IMR-90 (cell line): ENCODE data around the gene GGN. TPM values are rescaled to one million over a fixed set of nuclear protein-coding genes. Genes with fewer than 3 reads are reported as not detected.

Experiments
- ATAC-seq: fragments of 200-7000 bp; cut with Tn5 transposase; 2 replicates; pipeline ENCODE4 v1.9.1; 2020; ENCODE audit warnings: low read depth, mild to moderate bottlenecking, moderate library complexity
- BruUV-seq: library from RNA; stranded (reverse); fragments of 400-500 nt; replicated peaks from 2 replicates; lab custom pipeline; 2021; lab: Mats Ljungman, UMichigan
- CTCF ChIA-PET: fragments of 300-600 bp; formaldehyde crosslinking; extraction: SDS; loops from one replicate; lab custom pipeline; 2021; ENCODE audit warnings: antibody characterized with exemption; lab: Yijun Ruan, JAX
- POLR2A ChIA-PET: fragments of 300-600 bp; sonication (Branson Sonifier 250); formaldehyde crosslinking; loops from one replicate; lab custom pipeline; 2022; ENCODE audit warnings: antibody characterized with exemption; ENCODE audit not compliant: unreplicated experiment; lab: Charles Lee
- DNase-seq: peaks from one replicate; pipeline ENCODE4 v3.0.0; 2013
- H2AFZ ChIP-seq: replicated peaks from 2 replicates; pipeline ENCODE3; 2013; ENCODE audit warnings: low read length, mild to moderate bottlenecking; ENCODE audit not compliant: poor library complexity
- H2AK5ac ChIP-seq: 2 replicates; pipeline ENCODE4 v1.6.1; 2013; ENCODE audit warnings: low read depth, low read length, inconsistent platforms
- H2AK9ac ChIP-seq: replicated peaks from 2 replicates; pipeline ENCODE3; 2013; ENCODE audit warnings: mild to moderate bottlenecking, low read depth, low read length, moderate library complexity; ENCODE audit not compliant: poor library complexity
- H2BK120ac ChIP-seq: 2 replicates; pipeline ENCODE4 v1.6.1; 2013; ENCODE audit warnings: low read depth, low read length, inconsistent platforms
- H2BK15ac ChIP-seq: 3 replicates; pipeline ENCODE4 v1.6.1; 2013; ENCODE audit warnings: low read depth, low read length, inconsistent platforms
- H2BK20ac ChIP-seq: 2 replicates; pipeline ENCODE4 v1.6.1; 2013; ENCODE audit warnings: low read depth, mild to moderate bottlenecking, inconsistent platforms, low read length, moderate library complexity
- H2BK5ac ChIP-seq: 2 replicates; pipeline ENCODE4 v1.6.1; 2013; ENCODE audit warnings: mild to moderate bottlenecking, low read depth, low read length, inconsistent platforms; ENCODE audit not compliant: poor library complexity, severe bottlenecking
- H3K14ac ChIP-seq: replicated peaks from 2 replicates; pipeline ENCODE4 v1.6.1; 2013; ENCODE audit warnings: low read depth, low read length, inconsistent platforms
- H3K18ac ChIP-seq: 2 replicates; pipeline ENCODE4 v1.6.1; 2013; ENCODE audit warnings: low read depth, low read length, control low read depth
- H3K23ac ChIP-seq: 2 replicates; pipeline ENCODE4 v1.6.1; 2013; ENCODE audit warnings: low read depth, low read length, inconsistent platforms
- H3K27ac ChIP-seq: 2 replicates; pipeline ENCODE4 v1.5.1; 2013; ENCODE audit warnings: mild to moderate bottlenecking, control low read depth, low read length; ENCODE audit not compliant: insufficient read depth
- H3K27me3 ChIP-seq: 2 replicates; pipeline ENCODE4 v1.6.1; 2013; ENCODE audit warnings: low read length; ENCODE audit not compliant: control insufficient read depth, insufficient read depth
- H3K36me3 ChIP-seq: 2 replicates; pipeline ENCODE4 v1.6.1; 2013; ENCODE audit warnings: low read length, mixed read lengths; ENCODE audit not compliant: control insufficient read depth, insufficient read depth
- H3K4ac ChIP-seq: 2 replicates; pipeline ENCODE4 v1.6.1; 2013; ENCODE audit warnings: low read depth, low read length, inconsistent platforms
- H3K4me1 ChIP-seq: 2 replicates; pipeline ENCODE4 v1.6.1; 2013; ENCODE audit warnings: low read length, mixed read lengths; ENCODE audit not compliant: control insufficient read depth, insufficient read depth
- H3K4me2 ChIP-seq: 2 replicates; pipeline ENCODE4 v1.6.1; 2013; ENCODE audit warnings: low read depth, mild to moderate bottlenecking, control low read depth, low read length, moderate library complexity
- H3K4me3 ChIP-seq: 2 replicates; pipeline ENCODE4 v1.5.1; 2013; ENCODE audit warnings: low read depth, mild to moderate bottlenecking, control low read depth, low read length, moderate library complexity; ENCODE audit not compliant: insufficient read depth
- H3K56ac ChIP-seq: 2 replicates; pipeline ENCODE4 v1.6.1; 2013; ENCODE audit warnings: low read length, inconsistent platforms; ENCODE audit not compliant: insufficient read depth; ENCODE audit errors: extremely low read depth
- H3K79me1 ChIP-seq, 2 experiments: 2 replicates each; pipeline ENCODE4 v1.6.1; 2013; ENCODE audit warnings: low read length in 2 of 2, inconsistent platforms in 1 of 2, low read depth in 1 of 2
- H3K9ac ChIP-seq: 2 replicates; pipeline ENCODE4 v1.6.1; 2013; ENCODE audit warnings: low read depth, low read length, control low read depth
- H3K9me1 ChIP-seq: 2 replicates; pipeline ENCODE4 v1.6.1; 2013; ENCODE audit warnings: low read length, inconsistent platforms; ENCODE audit not compliant: insufficient read depth
- H3K9me3 ChIP-seq: 2 replicates; pipeline ENCODE4 v1.6.1; 2013; ENCODE audit warnings: low read length; ENCODE audit not compliant: control insufficient read depth, insufficient read depth
- H4K20me1 ChIP-seq: 2 replicates; pipeline ENCODE4 v1.6.1; 2013; ENCODE audit warnings: low read length, inconsistent platforms; ENCODE audit not compliant: insufficient read depth
- H4K5ac ChIP-seq: 2 replicates; pipeline ENCODE4 v1.6.1; 2013; ENCODE audit warnings: mild to moderate bottlenecking, low read depth, low read length, control low read depth
- H4K8ac ChIP-seq, 2 experiments: 2 replicates each; pipeline ENCODE4 v1.6.1; 2013; ENCODE audit warnings: low read depth in 2 of 2, low read length in 2 of 2, control low read depth in 1 of 2, inconsistent platforms in 1 of 2
- H4K91ac ChIP-seq: 2 replicates; pipeline ENCODE4 v1.6.1; 2013; ENCODE audit warnings: low read depth, low read length, inconsistent platforms; ENCODE audit not compliant: insufficient read depth
- BHLHE40 ChIP-seq: fragments of 150-350 bp; IDR thresholded peaks from 2 replicates; pipeline ENCODE4 v1.6.1; 2016; ENCODE audit warnings: mild to moderate bottlenecking, low read depth, low read length
- MAFK ChIP-seq: IDR thresholded peaks from 2 replicates; pipeline ENCODE4 v1.6.1; 2012; ENCODE audit warnings: low read depth, low read length, improper control_type of control experiment
- WGBS, 2 experiments: methylation state at CpG; one replicate each; pipeline versions ENCODE4 v1.1.5 to v1.1.7; 2013; ENCODE audit warnings: missing lambda C conversion rate in 2 of 2; ENCODE audit not compliant: insufficient read length in 1 of 2; ENCODE audit errors: extremely low coverage in 2 of 2; 5-methylcytosine and 5-hydroxymethylcytosine counted together
- dilution Hi-C: fragments of 300-500 bp; cut with HindIII; formaldehyde crosslinking; loops from one replicate; pipeline ENCODE4 v1.14.3; 2018; ENCODE audit warnings: low sequenced_read_pairs; ENCODE audit not compliant: unreplicated experiment
- in situ Hi-C: fragments of 300-500 bp; cut with MboI; formaldehyde crosslinking; loops from 3 replicates; pipeline ENCODE4 v1.14.3; 2019; ENCODE audit warnings: low sequenced_read_pairs, inconsistent platforms, mixed read lengths
- intact Hi-C: fragments of 100-400 bp; cut with micrococcal nuclease; formaldehyde crosslinking; loops from 2 replicates; pipeline ENCODE4 v1.10.0; 2022
- polyA plus RNA-seq, 3 experiments: library from polyadenylated mRNA; depleted of rRNA; stranded (reverse); fragments of >200 nt; gene quantifications; 2 replicates each; pipeline ENCODE4 v1.2.3, GENCODE V29; 2012; ENCODE audit warnings: low replicate concordance in 1 of 3
- total RNA-seq: library from RNA; depleted of rRNA; stranded (reverse); fragments of >200 nt; gene quantifications from 2 replicates; pipeline ENCODE4 v1.2.3, GENCODE V29; 2012
- TF ChIP-seq, protein P1 (sequence below): fragments of 150-350 bp; IDR thresholded peaks from 2 replicates; pipeline ENCODE4 v1.6.1; 2016; ENCODE audit warnings: low read depth, mild to moderate bottlenecking, low read length, moderate library complexity, borderline replicate concordance

The GGN gene
- total and polyA plus RNA-seq, 2 of the 4 experiments (the other 2 are of a cell fraction), result under 0.01 to 0.65 TPM

DNA sequence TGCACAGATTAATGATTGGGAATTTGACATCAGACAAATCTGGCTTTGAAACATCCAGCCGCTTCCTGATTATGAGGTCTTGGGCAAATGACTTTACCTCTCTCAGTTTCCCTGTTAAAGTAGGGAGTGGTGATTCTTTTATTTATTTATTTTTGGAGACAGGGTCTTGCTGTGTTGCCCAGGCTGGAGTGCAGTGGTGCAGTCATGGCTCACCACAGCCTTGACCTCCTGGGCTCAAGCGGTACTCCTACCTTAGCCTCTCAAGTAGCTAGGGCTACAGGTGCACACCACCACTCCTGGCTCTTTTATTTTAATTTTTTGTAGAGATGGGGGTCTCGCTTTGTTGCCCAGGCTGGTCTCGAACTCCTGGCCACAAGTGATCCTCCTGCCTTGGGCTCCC is 10.8 kb downstream of the GGN start:
- dilution Hi-C loops, result no loop called here
- Histone ChIP-seq H2BK5ac (no peak overlapping the region), H3K79me1 (peaks cover 24 to 68% of the 10 kb centered on the region in 2 experiments; a peak in 3 of 4 replicates), H3K4me2 (no peak overlapping the region), H3K9me3 (no peaks in the 10 kb centered on the region), H4K8ac (no peak overlapping the region), H2AK9ac (no peak overlapping the region), H2BK120ac (no peak overlapping the region), H3K36me3 (peaks cover 39% of the 10 kb centered on the region), H4K20me1 (peaks cover 56% of the 10 kb centered on the region), H3K27me3 (no peaks in the 10 kb centered on the region), H3K18ac (no peak overlapping the region), H3K56ac (no peak overlapping the region), H2BK15ac (no peak overlapping the region), H2BK20ac (no peak overlapping the region), H3K4me1 (peaks cover 12% of the 10 kb centered on the region), H2AFZ (no peak overlapping the region), H3K4me3 (no peak overlapping the region), H2AK5ac (no peak overlapping the region), H3K4ac (no peak overlapping the region), H3K9ac (no peak overlapping the region), H3K9me1 (peaks cover 24% of the 10 kb centered on the region), H3K23ac (no peak overlapping the region), H4K91ac (no peak overlapping the region), H3K27ac (no peak overlapping the region), H3K14ac (no peak overlapping the region), H4K5ac (no peak overlapping the region)
- ATAC-seq, result no peak
- POLR2A ChIA-PET, result no interaction called here
- WGBS, 2 experiments, result no CpG with 5 or more reads among the region's 4 CpGs
- in situ Hi-C loops, result no loop called here
- TF ChIP-seq MAFK (no peak), BHLHE40 (no peak)
- TF ChIP-seq, protein P1, sequence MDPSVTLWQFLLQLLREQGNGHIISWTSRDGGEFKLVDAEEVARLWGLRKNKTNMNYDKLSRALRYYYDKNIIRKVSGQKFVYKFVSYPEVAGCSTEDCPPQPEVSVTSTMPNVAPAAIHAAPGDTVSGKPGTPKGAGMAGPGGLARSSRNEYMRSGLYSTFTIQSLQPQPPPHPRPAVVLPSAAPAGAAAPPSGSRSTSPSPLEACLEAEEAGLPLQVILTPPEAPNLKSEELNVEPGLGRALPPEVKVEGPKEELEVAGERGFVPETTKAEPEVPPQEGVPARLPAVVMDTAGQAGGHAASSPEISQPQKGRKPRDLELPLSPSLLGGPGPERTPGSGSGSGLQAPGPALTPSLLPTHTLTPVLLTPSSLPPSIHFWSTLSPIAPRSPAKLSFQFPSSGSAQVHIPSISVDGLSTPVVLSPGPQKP, result no peak
- no TSS peak for BruUV-seq
- intact Hi-C loops, result no loop called here
- no peak for DNase-seq
- CTCF ChIA-PET, result no interaction called here
